Neural cell (in vitro differentiated cells): ENCODE measurements around the gene DDX31. TPM values are rescaled to one million over a fixed set of nuclear protein-coding genes. Genes with fewer than 3 reads are reported as not detected.

Experiments
- H2AFZ ChIP-seq: fragments of 200-600, 300-800 bp; sonication (generic), shearing (Covaris generic); 2 replicates; pipeline ENCODE4 v1.6.0; 2014; ENCODE audit warnings: low read depth, mild to moderate bottlenecking, antibody characterized with exemption, low read length, moderate library complexity
- H3F3A ChIP-seq: fragments of 200-600 bp; shearing (Covaris generic); 2 replicates; pipeline ENCODE4 v1.6.1; 2016; ENCODE audit warnings: mild to moderate bottlenecking, moderate library complexity, mixed read lengths, antibody characterized with exemption, low read length; ENCODE audit not compliant: insufficient read depth, poor library complexity, severe bottlenecking
- H3K27ac ChIP-seq: fragments of 200-600, 300-800 bp; sonication (generic), shearing (Covaris generic); 2 replicates; pipeline ENCODE4 v1.5.1; 2014; ENCODE audit warnings: mild to moderate bottlenecking, low read length, moderate library complexity
- H3K27me3 ChIP-seq: fragments of 300-800, 200-600 bp; sonication (generic), shearing (Covaris generic); 2 replicates; pipeline ENCODE4 v1.6.0; 2014; ENCODE audit warnings: mild to moderate bottlenecking, low read depth, low read length, moderate library complexity; ENCODE audit not compliant: insufficient read depth
- H3K36me3 ChIP-seq: fragments of 300-800, 200-600 bp; sonication (generic), shearing (Covaris generic); 2 replicates; pipeline ENCODE4 v1.5.1; 2014; ENCODE audit warnings: mild to moderate bottlenecking, antibody characterized with exemption, low read length, moderate library complexity; ENCODE audit not compliant: insufficient read depth
- H3K4me2 ChIP-seq: fragments of 300-800, 200-600 bp; sonication (generic), shearing (Covaris generic); 2 replicates; pipeline ENCODE4 v1.6.0; 2014; ENCODE audit warnings: mild to moderate bottlenecking, low read length
- H3K4me3 ChIP-seq: fragments of 300-800, 200-600 bp; sonication (generic), shearing (Covaris generic); 2 replicates; pipeline ENCODE4 v1.5.1; 2014; ENCODE audit warnings: mild to moderate bottlenecking, low read length, moderate library complexity
- H3K79me2 ChIP-seq: fragments of 200-600 bp; shearing (Covaris generic); replicated peaks from 2 replicates; pipeline ENCODE4 v1.6.0; 2014; ENCODE audit warnings: mild to moderate bottlenecking, low read length, moderate library complexity; ENCODE audit not compliant: insufficient read depth
- H3K9ac ChIP-seq: fragments of 300-800, 200-600 bp; sonication (generic), shearing (Covaris generic); 2 replicates; pipeline ENCODE4 v1.6.1; 2016; ENCODE audit warnings: mild to moderate bottlenecking, low read length, mixed read lengths
- H3K9me2 ChIP-seq: fragments of 200-600 bp; shearing (Covaris generic); 2 replicates; pipeline ENCODE4 v1.6.1; 2016; ENCODE audit warnings: mild to moderate bottlenecking, low read length, mixed read lengths; ENCODE audit not compliant: insufficient read depth
- H3K9me3 ChIP-seq: fragments of 200-600, 300-800 bp; sonication (generic), shearing (Covaris generic); 2 replicates; pipeline ENCODE4 v1.6.1; 2016; ENCODE audit warnings: mild to moderate bottlenecking, mixed run types, low read length, moderate library complexity, mixed read lengths
- H4K20me1 ChIP-seq: fragments of 200-600 bp; shearing (Covaris generic); 2 replicates; pipeline ENCODE4 v1.6.1; 2016; ENCODE audit warnings: mild to moderate bottlenecking, mixed run types; ENCODE audit not compliant: insufficient read depth
- EP300 ChIP-seq: fragments of 450-650 bp; conservative IDR thresholded peaks from 2 replicates; pipeline ENCODE4 v1.6.1; 2014; ENCODE audit warnings: antibody characterized with exemption, mild to moderate bottlenecking, moderate library complexity; ENCODE audit not compliant: poor library complexity, severe bottlenecking
- EZH2 ChIP-seq: fragments of 200-600, 300-800 bp; shearing (Covaris generic), sonication (generic); IDR thresholded peaks from 2 replicates; pipeline ENCODE4 v1.6.1; 2014; ENCODE audit warnings: antibody characterized with exemption, low read length, borderline replicate concordance, mild to moderate bottlenecking; ENCODE audit not compliant: insufficient read depth, poor library complexity, severe bottlenecking
- MXI1 ChIP-seq: fragments of 450-650 bp; conservative IDR thresholded peaks from 2 replicates; pipeline ENCODE4 v1.6.1; 2014; ENCODE audit warnings: antibody characterized with exemption, mild to moderate bottlenecking; ENCODE audit not compliant: poor library complexity, severe bottlenecking
- POLR2AphosphoS5 ChIP-seq: IDR thresholded peaks from 2 replicates; pipeline ENCODE4 v1.6.1; 2012
- RAD21 ChIP-seq: fragments of 450-650 bp; conservative IDR thresholded peaks from 2 replicates; pipeline ENCODE4 v1.6.1; 2014; ENCODE audit warnings: antibody characterized with exemption, mild to moderate bottlenecking, moderate library complexity
- SMC3 ChIP-seq: fragments of 450-650 bp; conservative IDR thresholded peaks from 2 replicates; pipeline ENCODE4 v1.6.1; 2014; ENCODE audit warnings: antibody characterized with exemption, mild to moderate bottlenecking, moderate library complexity; ENCODE audit not compliant: poor library complexity
- TAF1 ChIP-seq: IDR thresholded peaks from 2 replicates; pipeline ENCODE4 v1.6.1; 2012; ENCODE audit warnings: low read depth
- polyA plus RNA-seq: library from polyadenylated mRNA; depleted of rRNA; stranded (reverse); fragments of >200 nt; gene quantifications from 2 replicates; pipeline ENCODE4 v1.2.3, GENCODE V29; 2014
- TF ChIP-seq, protein P1 (sequence below): fragments of 450-650 bp; IDR thresholded peaks from 2 replicates; pipeline ENCODE4 v1.5.1; 2014; ENCODE audit warnings: antibody characterized with exemption, mild to moderate bottlenecking, moderate library complexity; ENCODE audit not compliant: poor library complexity, severe bottlenecking
- TF ChIP-seq, protein P2 (sequence below): IDR thresholded peaks from 2 replicates; pipeline ENCODE4 v1.6.1; 2012; ENCODE audit warnings: borderline replicate concordance

DDX31 gene
- polyA plus RNA-seq, 1 donor from 2014 or later, result 12.8 TPM

DNA sequence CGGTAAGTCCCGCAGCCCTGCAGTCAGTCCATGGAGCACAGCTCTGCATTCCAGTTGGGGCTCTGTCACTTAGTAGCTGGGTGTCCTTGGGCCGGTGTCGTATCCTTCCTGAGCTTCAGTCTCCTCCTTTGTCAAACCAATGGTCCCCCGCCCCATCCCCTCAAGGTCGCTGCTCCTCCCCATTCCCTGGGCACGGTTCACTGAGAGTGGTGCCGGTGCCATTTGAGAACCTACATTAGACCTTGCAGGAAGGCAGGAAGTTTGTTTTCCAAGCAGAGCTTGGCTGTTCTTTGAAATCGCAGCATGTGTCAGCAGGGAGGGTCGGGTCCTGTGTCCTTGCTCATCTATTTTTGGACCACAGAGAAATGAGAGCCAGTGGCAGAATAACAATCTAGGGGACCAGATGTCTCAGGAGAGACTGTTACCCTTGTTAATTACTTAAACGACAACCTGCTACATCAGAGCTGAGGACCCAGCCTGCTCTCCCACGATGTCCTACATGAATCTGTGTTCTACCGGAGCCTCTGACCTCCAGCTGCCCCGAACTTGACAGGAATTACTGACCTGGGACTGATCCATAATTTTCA is 109.1 kb downstream of the DDX31 start:
- Histone ChIP-seq H3K4me2 (no peak overlapping the region), H3K9me2 (no peaks in the 10 kb centered on the region), H2AFZ (no peak overlapping the region), H3K27ac (no peak overlapping the region), H3K9ac (no peak overlapping the region), H3K36me3 (no peaks in the 10 kb centered on the region), H3F3A (no peaks in the 10 kb centered on the region), H3K79me2 (no peaks in the 10 kb centered on the region), H3K9me3 (no peaks in the 10 kb centered on the region), H3K4me3 (no peak overlapping the region), H4K20me1 (no peaks in the 10 kb centered on the region), H3K27me3 (no peaks in the 10 kb centered on the region)
- TF ChIP-seq TAF1, result no peak
- no peak for TF ChIP-seq RAD21
- no peak for TF ChIP-seq POLR2AphosphoS5
- TF ChIP-seq, protein P1, sequence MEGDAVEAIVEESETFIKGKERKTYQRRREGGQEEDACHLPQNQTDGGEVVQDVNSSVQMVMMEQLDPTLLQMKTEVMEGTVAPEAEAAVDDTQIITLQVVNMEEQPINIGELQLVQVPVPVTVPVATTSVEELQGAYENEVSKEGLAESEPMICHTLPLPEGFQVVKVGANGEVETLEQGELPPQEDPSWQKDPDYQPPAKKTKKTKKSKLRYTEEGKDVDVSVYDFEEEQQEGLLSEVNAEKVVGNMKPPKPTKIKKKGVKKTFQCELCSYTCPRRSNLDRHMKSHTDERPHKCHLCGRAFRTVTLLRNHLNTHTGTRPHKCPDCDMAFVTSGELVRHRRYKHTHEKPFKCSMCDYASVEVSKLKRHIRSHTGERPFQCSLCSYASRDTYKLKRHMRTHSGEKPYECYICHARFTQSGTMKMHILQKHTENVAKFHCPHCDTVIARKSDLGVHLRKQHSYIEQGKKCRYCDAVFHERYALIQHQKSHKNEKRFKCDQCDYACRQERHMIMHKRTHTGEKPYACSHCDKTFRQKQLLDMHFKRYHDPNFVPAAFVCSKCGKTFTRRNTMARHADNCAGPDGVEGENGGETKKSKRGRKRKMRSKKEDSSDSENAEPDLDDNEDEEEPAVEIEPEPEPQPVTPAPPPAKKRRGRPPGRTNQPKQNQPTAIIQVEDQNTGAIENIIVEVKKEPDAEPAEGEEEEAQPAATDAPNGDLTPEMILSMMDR, result no peak
- TF ChIP-seq, protein P2, sequence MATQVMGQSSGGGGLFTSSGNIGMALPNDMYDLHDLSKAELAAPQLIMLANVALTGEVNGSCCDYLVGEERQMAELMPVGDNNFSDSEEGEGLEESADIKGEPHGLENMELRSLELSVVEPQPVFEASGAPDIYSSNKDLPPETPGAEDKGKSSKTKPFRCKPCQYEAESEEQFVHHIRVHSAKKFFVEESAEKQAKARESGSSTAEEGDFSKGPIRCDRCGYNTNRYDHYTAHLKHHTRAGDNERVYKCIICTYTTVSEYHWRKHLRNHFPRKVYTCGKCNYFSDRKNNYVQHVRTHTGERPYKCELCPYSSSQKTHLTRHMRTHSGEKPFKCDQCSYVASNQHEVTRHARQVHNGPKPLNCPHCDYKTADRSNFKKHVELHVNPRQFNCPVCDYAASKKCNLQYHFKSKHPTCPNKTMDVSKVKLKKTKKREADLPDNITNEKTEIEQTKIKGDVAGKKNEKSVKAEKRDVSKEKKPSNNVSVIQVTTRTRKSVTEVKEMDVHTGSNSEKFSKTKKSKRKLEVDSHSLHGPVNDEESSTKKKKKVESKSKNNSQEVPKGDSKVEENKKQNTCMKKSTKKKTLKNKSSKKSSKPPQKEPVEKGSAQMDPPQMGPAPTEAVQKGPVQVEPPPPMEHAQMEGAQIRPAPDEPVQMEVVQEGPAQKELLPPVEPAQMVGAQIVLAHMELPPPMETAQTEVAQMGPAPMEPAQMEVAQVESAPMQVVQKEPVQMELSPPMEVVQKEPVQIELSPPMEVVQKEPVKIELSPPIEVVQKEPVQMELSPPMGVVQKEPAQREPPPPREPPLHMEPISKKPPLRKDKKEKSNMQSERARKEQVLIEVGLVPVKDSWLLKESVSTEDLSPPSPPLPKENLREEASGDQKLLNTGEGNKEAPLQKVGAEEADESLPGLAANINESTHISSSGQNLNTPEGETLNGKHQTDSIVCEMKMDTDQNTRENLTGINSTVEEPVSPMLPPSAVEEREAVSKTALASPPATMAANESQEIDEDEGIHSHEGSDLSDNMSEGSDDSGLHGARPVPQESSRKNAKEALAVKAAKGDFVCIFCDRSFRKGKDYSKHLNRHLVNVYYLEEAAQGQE, result no peak
- no peak for TF ChIP-seq EP300
- no peak for TF ChIP-seq EZH2
- no peak for TF ChIP-seq SMC3
- TF ChIP-seq MXI1, result no peak

DNA sequence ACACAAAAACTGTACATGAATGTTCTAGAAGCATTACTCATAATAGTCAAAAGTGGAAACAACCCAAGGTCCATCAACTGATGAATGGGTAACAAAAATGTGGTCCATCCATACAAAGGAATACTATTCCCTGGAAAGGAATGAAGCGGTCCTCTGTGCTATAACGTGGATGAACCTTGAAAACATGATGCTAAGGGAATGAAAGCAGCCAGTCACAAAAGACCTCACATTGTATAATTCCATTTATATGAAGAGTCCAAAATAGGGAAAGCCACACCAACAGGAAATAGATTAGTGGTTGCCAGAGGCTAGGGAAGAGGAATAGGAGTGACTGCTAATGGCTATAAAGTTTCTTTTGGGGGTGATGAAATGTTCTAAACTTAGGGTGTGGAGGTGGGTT is 110.1 kb downstream of the DDX31 start:
- H3K4me3 ChIP-seq, result no peak overlapping the region
- H4K20me1 ChIP-seq, result no peaks in the 10 kb centered on the region
- H3K79me2 ChIP-seq, result no peaks in the 10 kb centered on the region
- H3F3A ChIP-seq, result no peaks in the 10 kb centered on the region
- H3K4me2 ChIP-seq, result no peak overlapping the region
- no peak overlapping the region for H3K9ac ChIP-seq
- H3K9me2 ChIP-seq, result no peaks in the 10 kb centered on the region
- no peak overlapping the region for H3K27ac ChIP-seq
- no peak for TF ChIP-seq TAF1
- TF ChIP-seq EP300, result no peak
- TF ChIP-seq RAD21, result no peak
- no peak for TF ChIP-seq POLR2AphosphoS5
- TF ChIP-seq, protein P2, result no peak
- no peak for TF ChIP-seq MXI1
- no peak for TF ChIP-seq EZH2
- no peak for TF ChIP-seq SMC3
- TF ChIP-seq, protein P1, result no peak
- H3K9me3 ChIP-seq, result no peaks in the 10 kb centered on the region
- no peak overlapping the region for H2AFZ ChIP-seq
- no peaks in the 10 kb centered on the region for H3K36me3 ChIP-seq
- H3K27me3 ChIP-seq, result no peaks in the 10 kb centered on the region
